ENCODE data around the gene BPTF. TPM values are rescaled to one million over a fixed set of nuclear protein-coding genes. Genes with fewer than 3 reads are reported as not detected.

Gene BPTF
- total and polyA plus RNA-seq, 2 of the 13 experiments (the other 11 are each of a cell fraction or from before 2014, with no cell fraction given), result 43.5 to 66.1 TPM

DNA sequence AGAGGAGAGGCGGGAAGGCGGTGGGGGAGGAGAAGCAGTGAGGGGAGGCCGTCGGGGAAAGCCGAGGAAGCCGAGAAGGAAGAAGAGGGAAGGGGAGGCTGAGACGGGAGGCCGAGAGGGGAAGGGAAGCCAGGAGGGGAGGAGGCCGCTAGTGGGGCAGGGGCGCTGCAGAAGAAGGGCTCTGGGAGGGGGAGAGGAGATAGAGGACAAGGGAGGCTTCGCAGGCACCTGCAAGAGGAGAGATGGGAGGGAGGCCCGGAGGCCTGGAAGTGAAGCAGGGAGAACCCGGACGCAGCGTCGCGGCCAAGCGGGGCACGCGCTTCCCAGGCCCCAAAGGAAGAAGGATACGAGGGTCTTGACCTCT is 168.7 kb downstream of the BPTF start (continued):
- TF ChIP-seq ZNF557 (CRISPR knock-in tag; IDR thresholded peaks at IDR 0.05) (peak; percentile 21; the same call in 1 of the 2 replicates), STAT5B (CRISPR knock-in tag; IDR thresholded peaks at IDR 0.05) (no peak), ZFP1 (CRISPR knock-in tag; IDR thresholded peaks at IDR 0.05) (no peak), KDM5A (IDR thresholded peaks at IDR 0.05; ENCODE audit: borderline replicate concordance, low read length) (peak; percentile 55; the same call in 1 of the 2 replicates), ARHGAP35 (CRISPR knock-in tag; IDR thresholded peaks at IDR 0.05; ENCODE audit: borderline replicate concordance) (no peak)
- TF ChIP-seq, protein P1, sequence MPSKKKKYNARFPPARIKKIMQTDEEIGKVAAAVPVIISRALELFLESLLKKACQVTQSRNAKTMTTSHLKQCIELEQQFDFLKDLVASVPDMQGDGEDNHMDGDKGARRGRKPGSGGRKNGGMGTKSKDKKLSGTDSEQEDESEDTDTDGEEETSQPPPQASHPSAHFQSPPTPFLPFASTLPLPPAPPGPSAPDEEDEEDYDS (CRISPR knock-in tag; IDR thresholded peaks at IDR 0.05), result 0 out of 2 replicates have a peak, but pooled peaks have one; percentile 13
- TF ChIP-seq, protein P2, sequence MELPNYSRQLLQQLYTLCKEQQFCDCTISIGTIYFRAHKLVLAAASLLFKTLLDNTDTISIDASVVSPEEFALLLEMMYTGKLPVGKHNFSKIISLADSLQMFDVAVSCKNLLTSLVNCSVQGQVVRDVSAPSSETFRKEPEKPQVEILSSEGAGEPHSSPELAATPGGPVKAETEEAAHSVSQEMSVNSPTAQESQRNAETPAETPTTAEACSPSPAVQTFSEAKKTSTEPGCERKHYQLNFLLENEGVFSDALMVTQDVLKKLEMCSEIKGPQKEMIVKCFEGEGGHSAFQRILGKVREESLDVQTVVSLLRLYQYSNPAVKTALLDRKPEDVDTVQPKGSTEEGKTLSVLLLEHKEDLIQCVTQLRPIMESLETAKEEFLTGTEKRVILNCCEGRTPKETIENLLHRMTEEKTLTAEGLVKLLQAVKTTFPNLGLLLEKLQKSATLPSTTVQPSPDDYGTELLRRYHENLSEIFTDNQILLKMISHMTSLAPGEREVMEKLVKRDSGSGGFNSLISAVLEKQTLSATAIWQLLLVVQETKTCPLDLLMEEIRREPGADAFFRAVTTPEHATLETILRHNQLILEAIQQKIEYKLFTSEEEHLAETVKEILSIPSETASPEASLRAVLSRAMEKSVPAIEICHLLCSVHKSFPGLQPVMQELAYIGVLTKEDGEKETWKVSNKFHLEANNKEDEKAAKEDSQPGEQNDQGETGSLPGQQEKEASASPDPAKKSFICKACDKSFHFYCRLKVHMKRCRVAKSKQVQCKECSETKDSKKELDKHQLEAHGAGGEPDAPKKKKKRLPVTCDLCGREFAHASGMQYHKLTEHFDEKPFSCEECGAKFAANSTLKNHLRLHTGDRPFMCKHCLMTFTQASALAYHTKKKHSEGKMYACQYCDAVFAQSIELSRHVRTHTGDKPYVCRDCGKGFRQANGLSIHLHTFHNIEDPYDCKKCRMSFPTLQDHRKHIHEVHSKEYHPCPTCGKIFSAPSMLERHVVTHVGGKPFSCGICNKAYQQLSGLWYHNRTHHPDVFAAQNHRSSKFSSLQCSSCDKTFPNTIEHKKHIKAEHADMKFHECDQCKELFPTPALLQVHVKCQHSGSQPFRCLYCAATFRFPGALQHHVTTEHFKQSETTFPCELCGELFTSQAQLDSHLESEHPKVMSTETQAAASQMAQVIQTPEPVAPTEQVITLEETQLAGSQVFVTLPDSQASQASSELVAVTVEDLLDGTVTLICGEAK (IDR thresholded peaks at IDR 0.05), result no peak
- TF ChIP-seq, protein P2 (CRISPR knock-in tag; IDR thresholded peaks at IDR 0.05), result 0 out of 2 replicates have a peak, but pooled peaks have one; percentile 41
- TF ChIP-seq, protein P3, sequence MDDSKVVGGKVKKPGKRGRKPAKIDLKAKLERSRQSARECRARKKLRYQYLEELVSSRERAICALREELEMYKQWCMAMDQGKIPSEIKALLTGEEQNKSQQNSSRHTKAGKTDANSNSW (CRISPR knock-in tag; IDR thresholded peaks at IDR 0.05; ENCODE audit: borderline replicate concordance), result no peak
- TF ChIP-seq, protein P4, sequence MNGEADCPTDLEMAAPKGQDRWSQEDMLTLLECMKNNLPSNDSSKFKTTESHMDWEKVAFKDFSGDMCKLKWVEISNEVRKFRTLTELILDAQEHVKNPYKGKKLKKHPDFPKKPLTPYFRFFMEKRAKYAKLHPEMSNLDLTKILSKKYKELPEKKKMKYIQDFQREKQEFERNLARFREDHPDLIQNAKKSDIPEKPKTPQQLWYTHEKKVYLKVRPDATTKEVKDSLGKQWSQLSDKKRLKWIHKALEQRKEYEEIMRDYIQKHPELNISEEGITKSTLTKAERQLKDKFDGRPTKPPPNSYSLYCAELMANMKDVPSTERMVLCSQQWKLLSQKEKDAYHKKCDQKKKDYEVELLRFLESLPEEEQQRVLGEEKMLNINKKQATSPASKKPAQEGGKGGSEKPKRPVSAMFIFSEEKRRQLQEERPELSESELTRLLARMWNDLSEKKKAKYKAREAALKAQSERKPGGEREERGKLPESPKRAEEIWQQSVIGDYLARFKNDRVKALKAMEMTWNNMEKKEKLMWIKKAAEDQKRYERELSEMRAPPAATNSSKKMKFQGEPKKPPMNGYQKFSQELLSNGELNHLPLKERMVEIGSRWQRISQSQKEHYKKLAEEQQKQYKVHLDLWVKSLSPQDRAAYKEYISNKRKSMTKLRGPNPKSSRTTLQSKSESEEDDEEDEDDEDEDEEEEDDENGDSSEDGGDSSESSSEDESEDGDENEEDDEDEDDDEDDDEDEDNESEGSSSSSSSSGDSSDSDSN (CRISPR knock-in tag; IDR thresholded peaks at IDR 0.05), result peak; percentile 38
- TF ChIP-seq, protein P5, sequence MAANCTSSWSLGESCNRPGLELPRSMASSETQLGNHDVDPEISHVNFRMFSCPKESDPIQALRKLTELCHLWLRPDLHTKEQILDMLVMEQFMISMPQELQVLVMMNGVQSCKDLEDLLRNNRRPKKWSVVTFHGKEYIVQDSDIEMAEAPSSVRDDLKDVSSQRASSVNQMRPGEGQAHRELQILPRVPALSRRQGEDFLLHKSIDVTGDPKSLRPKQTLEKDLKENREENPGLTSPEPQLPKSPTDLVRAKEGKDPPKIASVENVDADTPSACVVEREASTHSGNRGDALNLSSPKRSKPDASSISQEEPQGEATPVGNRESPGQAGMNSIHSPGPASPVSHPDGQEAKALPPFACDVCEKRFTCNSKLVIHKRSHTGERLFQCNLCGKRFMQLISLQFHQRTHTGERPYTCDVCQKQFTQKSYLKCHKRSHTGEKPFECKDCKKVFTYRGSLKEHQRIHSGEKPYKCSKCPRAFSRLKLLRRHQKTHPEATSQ (CRISPR knock-in tag; IDR thresholded peaks at IDR 0.05; ENCODE audit: borderline replicate concordance), result 0 out of 2 replicates have a peak, but pooled peaks have one; percentile 60

All from HepG2 (cell line).